Measurements from ENCODE around the gene HMX1. TPM values are rescaled to one million over a fixed set of nuclear protein-coding genes. Genes with fewer than 3 reads are reported as not detected.
A peak's percentile ranks its signal among the peaks of the same experiment; 100 is the strongest.

The HMX1 gene
- total and polyA plus RNA-seq, 4 donors = 0.69 to 5.5 (median 3.9) TPM

- no peak overlapping the region for H3K27ac ChIP-seq (ENCODE audit: low read depth, low read length)
- peaks cover 29% of the 10 kb centered on the region for H3K4me1 ChIP-seq (ENCODE audit: control insufficient read depth, insufficient read depth, low read length)
- no peak for DNase-seq (ENCODE audit: low read depth in 4 of 6, low spot score in 6 of 6)
- 83% methylated on average over 20 of the region's 30 CpGs for WGBS (ENCODE audit: insufficient coverage)
- no peaks in the 10 kb centered on the region for H3K27me3 ChIP-seq (ENCODE audit: control insufficient read depth, insufficient read depth, low read length)
- H3K9me3 ChIP-seq (ENCODE audit: control insufficient read depth, insufficient read depth, low read length) = no peaks in the 10 kb centered on the region
- no peaks in the 10 kb centered on the region for H3K36me3 ChIP-seq (ENCODE audit: control insufficient read depth, insufficient read depth, low read length)
- no peak overlapping the region for H3K4me3 ChIP-seq (ENCODE audit: low read depth, low read length)
Observed at GRCh38 chr4:8910100-8910821, 38.6 kb upstream of the HMX1 start.

DNA sequence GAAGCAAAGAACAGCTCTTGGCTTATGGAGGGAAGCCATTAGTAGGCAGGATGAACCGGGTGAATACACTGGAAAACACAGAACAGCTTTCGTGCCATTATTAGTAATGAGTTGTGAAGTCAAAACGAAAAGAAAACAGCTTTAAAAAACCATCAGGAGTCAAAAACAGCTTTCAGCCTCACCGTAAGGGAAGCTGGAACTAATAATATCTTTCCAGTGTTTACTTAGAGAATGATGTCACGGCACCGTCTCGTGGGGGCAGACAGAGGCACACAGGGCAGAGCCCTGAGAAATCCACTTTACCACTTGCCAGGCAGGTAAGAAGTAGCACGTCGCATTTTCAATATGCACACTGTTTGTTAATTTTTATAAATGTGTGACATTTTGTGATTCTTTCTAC, 37.9 kb upstream of the HMX1 start:
- no peaks in the 10 kb centered on the region for H3K36me3 ChIP-seq (ENCODE audit: control insufficient read depth, insufficient read depth, low read length)
- peaks cover 29% of the 10 kb centered on the region for H3K4me1 ChIP-seq (ENCODE audit: control insufficient read depth, insufficient read depth, low read length)
- H3K27me3 ChIP-seq (ENCODE audit: control insufficient read depth, insufficient read depth, low read length) = no peaks in the 10 kb centered on the region
- H3K4me3 ChIP-seq (ENCODE audit: low read depth, low read length) = no peak overlapping the region
- no peak overlapping the region for H3K27ac ChIP-seq (ENCODE audit: low read depth, low read length)
- DNase-seq (ENCODE audit: low read depth in 4 of 6, low spot score in 6 of 6) = peak in 1 of 6 donors; percentile 42
- 64% methylated on average over 4 of the region's 9 CpGs for WGBS (ENCODE audit: insufficient coverage)
- H3K9me3 ChIP-seq (ENCODE audit: control insufficient read depth, insufficient read depth, low read length) = no peaks in the 10 kb centered on the region

GRCh38 chr4:8908206-8908893, 36.7 kb upstream of the HMX1 start:
- no peak overlapping the region for H3K4me3 ChIP-seq (ENCODE audit: low read depth, low read length)
- no peaks in the 10 kb centered on the region for H3K36me3 ChIP-seq (ENCODE audit: control insufficient read depth, insufficient read depth, low read length)
- no peak overlapping the region for H3K27ac ChIP-seq (ENCODE audit: low read depth, low read length)
- DNase-seq (ENCODE audit: low read depth in 4 of 6, low spot score in 6 of 6) = no peak
- no peaks in the 10 kb centered on the region for H3K9me3 ChIP-seq (ENCODE audit: control insufficient read depth, insufficient read depth, low read length)
- H3K27me3 ChIP-seq (ENCODE audit: control insufficient read depth, insufficient read depth, low read length) = no peaks in the 10 kb centered on the region
- peaks cover 29% of the 10 kb centered on the region for H3K4me1 ChIP-seq (ENCODE audit: control insufficient read depth, insufficient read depth, low read length)
- WGBS (ENCODE audit: insufficient coverage) = 81% methylated on average over 34 of the region's 34 CpGs

- H3K9me3 ChIP-seq (ENCODE audit: control insufficient read depth, insufficient read depth, low read length) = no peaks in the 10 kb centered on the region
- H3K36me3 ChIP-seq (ENCODE audit: control insufficient read depth, insufficient read depth, low read length) = no peaks in the 10 kb centered on the region
- H3K27me3 ChIP-seq (ENCODE audit: control insufficient read depth, insufficient read depth, low read length) = no peaks in the 10 kb centered on the region
- 87% methylated on average over 14 of the region's 14 CpGs for WGBS (ENCODE audit: insufficient coverage)
- peaks cover 29% of the 10 kb centered on the region for H3K4me1 ChIP-seq (ENCODE audit: control insufficient read depth, insufficient read depth, low read length)
- DNase-seq (ENCODE audit: low read depth in 4 of 6, low spot score in 6 of 6) = no peak
- no peak overlapping the region for H3K27ac ChIP-seq (ENCODE audit: low read depth, low read length)
- H3K4me3 ChIP-seq (ENCODE audit: low read depth, low read length) = no peak overlapping the region
Observed at GRCh38 chr4:8907596-8908205, 36.1 kb upstream of the HMX1 start.

- Histone ChIP-seq H3K27me3 (ENCODE audit: control insufficient read depth, insufficient read depth, low read length) (no peaks in the 10 kb centered on the region), H3K4me1 (ENCODE audit: control insufficient read depth, insufficient read depth, low read length) (peaks cover 29% of the 10 kb centered on the region), H3K36me3 (ENCODE audit: control insufficient read depth, insufficient read depth, low read length) (no peaks in the 10 kb centered on the region), H3K9me3 (ENCODE audit: control insufficient read depth, insufficient read depth, low read length) (no peaks in the 10 kb centered on the region), H3K27ac (ENCODE audit: low read depth, low read length) (no peak overlapping the region), H3K4me3 (ENCODE audit: low read depth, low read length) (no peak overlapping the region)
- 87% methylated on average over 20 of the region's 22 CpGs for WGBS (ENCODE audit: insufficient coverage)
- no peak for DNase-seq (ENCODE audit: low read depth in 4 of 6, low spot score in 6 of 6)
Observed at GRCh38 chr4:8906991-8907595, 35.5 kb upstream of the HMX1 start.

DNA sequence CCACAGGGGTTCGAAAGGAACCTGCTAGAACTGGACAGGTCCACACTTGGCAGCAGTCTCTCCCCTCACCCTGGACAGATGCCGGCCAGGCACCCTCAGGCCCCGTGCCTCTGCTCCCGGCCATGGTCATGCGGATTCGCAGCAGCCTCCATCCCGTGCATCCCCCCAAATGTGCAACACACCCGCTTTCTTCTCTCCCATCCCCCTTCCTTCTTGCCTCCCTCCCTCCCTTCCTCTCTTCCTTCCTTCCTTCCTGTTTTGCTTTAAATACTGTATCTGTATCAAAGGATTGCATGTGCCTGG, 35.0 kb upstream of the HMX1 start:
- H3K9me3 ChIP-seq (ENCODE audit: control insufficient read depth, insufficient read depth, low read length) = no peaks in the 10 kb centered on the region
- H3K36me3 ChIP-seq (ENCODE audit: control insufficient read depth, insufficient read depth, low read length) = no peaks in the 10 kb centered on the region
- H3K4me1 ChIP-seq (ENCODE audit: control insufficient read depth, insufficient read depth, low read length) = peaks cover 24% of the 10 kb centered on the region
- DNase-seq (ENCODE audit: low read depth in 4 of 6, low spot score in 6 of 6) = no peak
- no peak overlapping the region for H3K4me3 ChIP-seq (ENCODE audit: low read depth, low read length)
- no peak overlapping the region for H3K27ac ChIP-seq (ENCODE audit: low read depth, low read length)
- H3K27me3 ChIP-seq (ENCODE audit: control insufficient read depth, insufficient read depth, low read length) = no peaks in the 10 kb centered on the region
- 90% methylated on average over 8 of the region's 8 CpGs for WGBS (ENCODE audit: insufficient coverage)

DNA sequence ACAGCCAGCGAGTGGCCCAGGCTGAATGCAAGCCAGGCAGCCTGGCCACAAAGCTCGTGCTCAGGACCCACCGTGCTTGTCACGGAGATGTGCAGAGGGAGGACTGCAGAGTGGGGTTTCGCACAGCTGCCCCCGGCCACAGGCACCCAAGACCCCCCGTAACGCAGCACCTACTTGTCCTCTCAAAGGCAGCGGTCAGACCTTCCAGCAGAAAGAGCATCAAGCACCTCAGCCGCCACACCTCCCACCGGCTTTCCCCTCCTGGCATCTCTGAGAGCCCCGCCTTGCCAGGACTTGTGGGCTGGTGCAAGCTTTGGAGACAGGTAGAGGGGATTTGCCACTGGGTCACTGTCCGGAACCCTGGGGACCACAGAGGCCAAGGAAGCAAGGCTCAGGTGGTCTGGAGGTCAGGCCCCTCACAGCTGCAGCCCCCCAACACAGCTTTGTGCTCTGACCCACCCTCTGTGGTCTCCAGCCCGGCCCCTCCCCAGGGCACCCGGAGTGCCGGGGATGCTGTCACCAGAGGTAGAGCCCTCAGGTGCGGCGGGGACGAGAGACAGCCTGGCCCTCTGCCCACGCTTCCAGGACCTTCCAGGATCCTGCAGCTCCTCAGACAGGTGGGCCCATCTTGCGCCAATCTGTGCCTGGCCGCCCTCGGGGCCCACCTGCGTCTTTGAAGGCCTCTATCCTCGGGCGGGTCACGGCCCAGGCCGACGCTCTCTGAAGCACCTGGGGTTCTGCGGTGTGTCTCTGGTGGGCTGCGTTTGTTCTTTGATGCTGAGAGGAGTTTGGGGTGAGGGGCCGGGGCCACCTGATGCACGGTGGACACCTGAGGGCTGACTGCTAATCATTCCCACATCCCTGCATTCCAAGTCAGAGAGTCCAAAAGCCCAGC, 34.4 kb upstream of the HMX1 start:
- H3K27me3 ChIP-seq (ENCODE audit: control insufficient read depth, insufficient read depth, low read length) = no peaks in the 10 kb centered on the region
- 90% methylated on average over 28 of the region's 33 CpGs for WGBS (ENCODE audit: insufficient coverage)
- no peak for DNase-seq (ENCODE audit: low read depth in 4 of 6, low spot score in 6 of 6)
- H3K4me3 ChIP-seq (ENCODE audit: low read depth, low read length) = no peak overlapping the region
- peaks cover 2% of the 10 kb centered on the region for H3K9me3 ChIP-seq (ENCODE audit: control insufficient read depth, insufficient read depth, low read length)
- H3K36me3 ChIP-seq (ENCODE audit: control insufficient read depth, insufficient read depth, low read length) = no peaks in the 10 kb centered on the region
- H3K4me1 ChIP-seq (ENCODE audit: control insufficient read depth, insufficient read depth, low read length) = peaks cover 18% of the 10 kb centered on the region
- H3K27ac ChIP-seq (ENCODE audit: low read depth, low read length) = no peak overlapping the region

DNA sequence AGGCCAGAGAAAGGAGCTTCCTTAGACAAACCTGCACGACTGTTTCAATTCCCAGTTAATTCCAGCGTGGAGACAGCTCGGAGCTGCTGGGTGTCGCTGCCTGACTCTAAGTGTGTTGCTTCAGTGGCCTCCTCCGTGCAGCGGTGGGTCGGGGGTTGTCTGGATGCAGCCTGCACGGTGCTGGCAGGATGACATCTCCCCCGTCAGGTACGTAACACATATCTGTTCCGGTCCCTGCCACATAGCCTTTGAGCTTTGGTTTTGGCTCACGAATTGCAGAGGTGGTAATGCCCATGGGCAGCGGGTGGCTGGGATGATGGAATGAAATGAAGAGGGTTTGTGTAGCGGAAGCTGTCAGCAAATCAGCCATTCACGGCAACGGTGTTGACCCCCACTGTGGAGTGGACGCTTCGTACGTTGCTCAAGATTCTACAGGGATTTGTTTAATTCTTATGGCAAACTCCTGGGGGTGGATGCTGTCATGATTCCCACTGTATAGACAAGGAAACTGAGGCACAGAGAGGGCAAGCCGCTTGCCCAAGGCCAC, 33.7 kb upstream of the HMX1 start:
- no peaks in the 10 kb centered on the region for H3K36me3 ChIP-seq (ENCODE audit: control insufficient read depth, insufficient read depth, low read length)

DNA sequence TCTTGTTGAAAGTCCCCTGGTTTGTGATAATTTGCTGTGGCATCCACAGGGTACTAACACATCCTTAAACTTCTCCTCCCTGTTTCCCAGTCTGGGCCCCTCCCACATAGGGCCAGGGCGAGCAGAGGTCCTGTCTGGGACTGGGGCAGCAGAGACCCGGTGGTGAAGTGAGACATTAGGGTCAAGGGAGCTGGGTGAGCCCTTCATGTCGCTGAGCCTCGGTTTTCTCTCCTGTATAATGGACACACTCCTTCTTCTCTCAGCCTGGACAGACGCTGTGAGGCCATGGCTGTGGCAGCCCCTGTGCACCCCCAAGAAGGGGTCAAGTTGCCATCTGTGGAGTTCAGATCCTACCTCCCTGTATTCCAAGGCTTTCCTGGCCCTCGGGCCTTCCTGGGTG, 33.0 kb upstream of the HMX1 start:
- no peaks in the 10 kb centered on the region for H3K27me3 ChIP-seq (ENCODE audit: control insufficient read depth, insufficient read depth, low read length)
- 85% methylated on average over 4 of the region's 6 CpGs for WGBS (ENCODE audit: insufficient coverage)
- H3K9me3 ChIP-seq (ENCODE audit: control insufficient read depth, insufficient read depth, low read length) = peaks cover 2% of the 10 kb centered on the region
- H3K4me3 ChIP-seq (ENCODE audit: low read depth, low read length) = no peak overlapping the region
- H3K36me3 ChIP-seq (ENCODE audit: control insufficient read depth, insufficient read depth, low read length) = no peaks in the 10 kb centered on the region
- H3K4me1 ChIP-seq (ENCODE audit: control insufficient read depth, insufficient read depth, low read length) = peaks cover 7% of the 10 kb centered on the region
- DNase-seq (ENCODE audit: low read depth in 4 of 6, low spot score in 6 of 6) = no peak
- no peak overlapping the region for H3K27ac ChIP-seq (ENCODE audit: low read depth, low read length)

More for the DNA sequence above, 33.7 kb upstream of the HMX1 start:
- WGBS (ENCODE audit: insufficient coverage) = 86% methylated on average over 20 of the region's 20 CpGs
- DNase-seq (ENCODE audit: low read depth in 4 of 6, low spot score in 6 of 6) = no peak
- no peaks in the 10 kb centered on the region for H3K27me3 ChIP-seq (ENCODE audit: control insufficient read depth, insufficient read depth, low read length)
- H3K27ac ChIP-seq (ENCODE audit: low read depth, low read length) = no peak overlapping the region
- no peak overlapping the region for H3K4me3 ChIP-seq (ENCODE audit: low read depth, low read length)
- H3K4me1 ChIP-seq (ENCODE audit: control insufficient read depth, insufficient read depth, low read length) = peaks cover 13% of the 10 kb centered on the region
- peaks cover 2% of the 10 kb centered on the region for H3K9me3 ChIP-seq (ENCODE audit: control insufficient read depth, insufficient read depth, low read length)

All from spinal cord (tissue), 10 donors.